AG09309 (cell line): Measurements from ENCODE around the gene C19orf47.

Source experiments
- DNase-seq: peaks from one replicate; pipeline ENCODE4 v3.0.0-alpha.2; 2010; ENCODE audit warnings: low read depth
- H3K4me3 ChIP-seq: 2 replicates; pipeline ENCODE4 v1.5.1; 2011; ENCODE audit warnings: mild to moderate bottlenecking, low read depth, low read length, moderate library complexity; ENCODE audit not compliant: control insufficient read depth
- CTCF ChIP-seq: IDR thresholded peaks from 2 replicates; pipeline ENCODE4 v1.5.1; 2011; ENCODE audit warnings: mild to moderate bottlenecking, low read depth, low read length, inconsistent platforms; ENCODE audit not compliant: insufficient read depth, control insufficient read depth; ENCODE audit errors: missing control alignments

C19orf47 gene

GRCh38 chr19:40383668-40384248 lies 35.6 kb upstream of the C19orf47 start:
- no peak for TF ChIP-seq CTCF
- no peak overlapping the region for H3K4me3 ChIP-seq
- DNase-seq = no peak

- TF ChIP-seq CTCF = no peak
- DNase-seq = no peak
These were observed 33.1 kb upstream of the C19orf47 start for GRCh38 chr19:40381321-40381720.

GRCh38 chr19:40380199-40381037 lies 32.2 kb upstream of the C19orf47 start:
- no peak for TF ChIP-seq CTCF
- no peak for DNase-seq
- H3K4me3 ChIP-seq = no peak overlapping the region

More at GRCh38 chr19:40381321-40381720, 33.1 kb upstream of the C19orf47 start:
- H3K4me3 ChIP-seq = no peak overlapping the region

- DNase-seq = no peak
- TF ChIP-seq CTCF = no peak
These were observed 31.4 kb upstream of the C19orf47 start for GRCh38 chr19:40379446-40380198.

GRCh38 chr19:40378509-40378908 lies 30.3 kb upstream of the C19orf47 start:
- TF ChIP-seq CTCF = no peak
- DNase-seq = no peak
- H3K4me3 ChIP-seq = no peak overlapping the region

More at GRCh38 chr19:40379446-40380198, 31.4 kb upstream of the C19orf47 start:
- no peak overlapping the region for H3K4me3 ChIP-seq

GRCh38 chr19:40377876-40378385 lies 29.7 kb upstream of the C19orf47 start:
- H3K4me3 ChIP-seq = no peak overlapping the region
- no peak for TF ChIP-seq CTCF
- DNase-seq = no peak
